HepG2 (cell line): Measurements from ENCODE around the gene RANBP3. TPM values are rescaled to one million over a fixed set of nuclear protein-coding genes. Genes with fewer than 3 reads are reported as not detected.
A peak's percentile ranks its signal among the peaks of the same experiment; 100 is the strongest.

Experiments used
- ARID5B ChIP-seq: IDR thresholded peaks from 2 replicates; pipeline ENCODE4 v1.4.0; 2020; ENCODE audit warnings: mild to moderate bottlenecking, missing genetic modification reagents
- BCL6 ChIP-seq: IDR thresholded peaks from 2 replicates; pipeline ENCODE4 v1.6.1; 2016; ENCODE audit warnings: missing genetic modification reagents, missing compliant biosample characterization
- GRHL1 ChIP-seq: sonication (generic); formaldehyde crosslinking; conservative IDR thresholded peaks from 2 replicates; pipeline ENCODE4 v1.8.0; 2022; ENCODE audit warnings: missing genetic modification reagents
- HOXA9 ChIP-seq: sonication (generic); formaldehyde crosslinking; IDR thresholded peaks from 2 replicates; pipeline ENCODE4 v1.8.1; 2022; ENCODE audit warnings: missing genetic modification reagents, mild to moderate bottlenecking, moderate library complexity, borderline replicate concordance
- KIAA2018 ChIP-seq: sonication (generic); formaldehyde crosslinking; IDR thresholded peaks from 2 replicates; pipeline ENCODE4 v1.5.0; 2020; ENCODE audit warnings: mild to moderate bottlenecking, missing genetic modification reagents, borderline replicate concordance
- MAFF ChIP-seq: IDR thresholded peaks from 2 replicates; pipeline ENCODE4 v1.6.1; 2011; ENCODE audit warnings: low read depth, low read length, improper control_type of control experiment
- RFX3 ChIP-seq: IDR thresholded peaks from 2 replicates; pipeline ENCODE4 v1.6.1; 2016; ENCODE audit warnings: missing biosample characterization, missing genetic modification reagents
- THYN1 ChIP-seq: sonication (generic); formaldehyde crosslinking; IDR thresholded peaks from 2 replicates; pipeline ENCODE4 v1.8.1; 2023; ENCODE audit warnings: low read depth, mild to moderate bottlenecking, moderate library complexity, missing genetic modification reagents, borderline replicate concordance
- ZNF24 ChIP-seq: fragments of 450-650 bp; IDR thresholded peaks from 2 replicates; pipeline ENCODE4 v1.6.1; 2017; ENCODE audit warnings: antibody characterized with exemption, mild to moderate bottlenecking
- ZNF788 ChIP-seq: sonication (generic); formaldehyde crosslinking; IDR thresholded peaks from 2 replicates; pipeline ENCODE4 v1.5.0; 2020; ENCODE audit warnings: mild to moderate bottlenecking, missing genetic modification reagents, borderline replicate concordance
- polyA plus RNA-seq, 8 experiments: library from polyadenylated mRNA; depleted of rRNA in 3 of 8; stranded (reverse) in 7 of 8; unstranded in 1 of 8; fragments of >200 nt; fragmentation: Illumina TruSeq in 4 of 8; extraction: Trizol in 4 of 8; gene quantifications; 2 replicates each; pipeline versions ENCODE4 v1.2.1 to v1.2.3, GENCODE V29; 2011 to 2016; ENCODE audit warnings: low read depth in 4 of 8, missing spikeins in 1 of 8, mixed read lengths in 1 of 8; ENCODE audit not compliant: insufficient read depth in 1 of 8
- total RNA-seq, 5 experiments: library from RNA; depleted of rRNA; stranded (reverse); fragments of >200 nt; fragmentation: Illumina TruSeq; extraction: Trizol; gene quantifications; 2 replicates each; pipeline ENCODE4 v1.2.3, GENCODE V29; 2016; ENCODE audit warnings: low read depth in 1 of 5

Gene RANBP3
- total and polyA plus RNA-seq, 2 of the 13 experiments (the other 11 are each of a cell fraction or from before 2014, with no cell fraction given), result 39.5 to 149 TPM

GRCh38 chr19:5908773-5909442, 69.0 kb downstream of the RANBP3 start (continued):
- TF ChIP-seq ZNF788 (CRISPR knock-in tag), result 0 out of 2 replicates have a peak, but pooled peaks have one; percentile 53
- TF ChIP-seq ZNF24, result no peak
- TF ChIP-seq THYN1 (CRISPR knock-in tag), result no peak
- TF ChIP-seq GRHL1 (CRISPR knock-in tag), result no peak
- TF ChIP-seq KIAA2018 (CRISPR knock-in tag), result no peak
- no peak for TF ChIP-seq RFX3 (CRISPR knock-in tag)
- TF ChIP-seq HOXA9 (CRISPR knock-in tag), result no peak
- peak; percentile 55 for TF ChIP-seq BCL6 (CRISPR knock-in tag)
- peak; percentile 51; the same call in 1 of the 2 replicates for TF ChIP-seq ARID5B
- no peak for TF ChIP-seq MAFF
